Liver (tissue), 3 donors: Measurements from ENCODE around the gene TCEA3.

ENCODE experiments used
- ATF3 ChIP-seq: IDR thresholded peaks from 2 replicates; pipeline ENCODE4 v1.6.1; 2016; ENCODE audit warnings: antibody characterized with exemption
- EGR1 ChIP-seq, 2 donors: IDR thresholded peaks; 2 replicates each; pipeline ENCODE4 v1.6.1; 2016 to 2018; ENCODE audit warnings: antibody characterized with exemption in 2 of 2, low read depth in 2 of 2
- FOXA1 ChIP-seq: IDR thresholded peaks from 2 replicates; pipeline ENCODE4 v1.6.1; 2016; ENCODE audit warnings: antibody characterized with exemption
- HNF4A ChIP-seq, 2 donors: conservative IDR thresholded peaks; 2 replicates each; pipeline ENCODE4 v1.6.1; 2016; ENCODE audit warnings: antibody characterized with exemption in 2 of 2, mild to moderate bottlenecking in 2 of 2
- RXRA ChIP-seq, 2 donors: IDR thresholded peaks; 2 replicates each; pipeline ENCODE4 v1.6.1; 2017 to 2018; ENCODE audit warnings: antibody characterized with exemption in 2 of 2, mild to moderate bottlenecking in 1 of 2
- SP1 ChIP-seq: IDR thresholded peaks from 2 replicates; pipeline ENCODE4 v1.6.1; 2018; ENCODE audit warnings: antibody characterized with exemption, mild to moderate bottlenecking
- TAF1 ChIP-seq: conservative IDR thresholded peaks from 2 replicates; pipeline ENCODE4 v1.6.1; 2016; ENCODE audit warnings: antibody characterized with exemption, mild to moderate bottlenecking
- YY1 ChIP-seq: IDR thresholded peaks from 2 replicates; pipeline ENCODE4 v1.6.1; 2016; ENCODE audit warnings: antibody characterized with exemption, mild to moderate bottlenecking
- TF ChIP-seq, protein P1 (sequence below): fragments of 150-350 bp; IDR thresholded peaks from 2 replicates; pipeline ENCODE4 v1.5.1; 2017; ENCODE audit warnings: improper control_type of control experiment, low read depth, low read length; ENCODE audit not compliant: missing input control
- donor health status: healthy.
- donor health status: healthy.

GRCh38 chr1:23461050-23461449, 36.5 kb upstream of the TCEA3 start:
- TF ChIP-seq, protein P1, sequence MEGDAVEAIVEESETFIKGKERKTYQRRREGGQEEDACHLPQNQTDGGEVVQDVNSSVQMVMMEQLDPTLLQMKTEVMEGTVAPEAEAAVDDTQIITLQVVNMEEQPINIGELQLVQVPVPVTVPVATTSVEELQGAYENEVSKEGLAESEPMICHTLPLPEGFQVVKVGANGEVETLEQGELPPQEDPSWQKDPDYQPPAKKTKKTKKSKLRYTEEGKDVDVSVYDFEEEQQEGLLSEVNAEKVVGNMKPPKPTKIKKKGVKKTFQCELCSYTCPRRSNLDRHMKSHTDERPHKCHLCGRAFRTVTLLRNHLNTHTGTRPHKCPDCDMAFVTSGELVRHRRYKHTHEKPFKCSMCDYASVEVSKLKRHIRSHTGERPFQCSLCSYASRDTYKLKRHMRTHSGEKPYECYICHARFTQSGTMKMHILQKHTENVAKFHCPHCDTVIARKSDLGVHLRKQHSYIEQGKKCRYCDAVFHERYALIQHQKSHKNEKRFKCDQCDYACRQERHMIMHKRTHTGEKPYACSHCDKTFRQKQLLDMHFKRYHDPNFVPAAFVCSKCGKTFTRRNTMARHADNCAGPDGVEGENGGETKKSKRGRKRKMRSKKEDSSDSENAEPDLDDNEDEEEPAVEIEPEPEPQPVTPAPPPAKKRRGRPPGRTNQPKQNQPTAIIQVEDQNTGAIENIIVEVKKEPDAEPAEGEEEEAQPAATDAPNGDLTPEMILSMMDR = no peak
- no peak for TF ChIP-seq YY1
- TF ChIP-seq SP1 = no peak
- TF ChIP-seq FOXA1 = no peak
- TF ChIP-seq RXRA (IDR thresholded peaks at IDR 0.05) = no peak
- no peak for TF ChIP-seq EGR1 (IDR thresholded peaks at IDR 0.05; ENCODE audit: low read depth in 2 of 2)
- no peak for TF ChIP-seq HNF4A (conservative IDR thresholded peaks at IDR 0.05)
- no peak for TF ChIP-seq TAF1
- no peak for TF ChIP-seq ATF3
